MV-4-11 (cell line): Measurements from ENCODE around the gene IGF2.
"Not testable (repeated sequence)": the region's sequence is repeated elsewhere in the genome, so short reads cannot be mapped to it uniquely, and the experiment has no call there.

ENCODE experiments used
- DNase-seq: peaks from one replicate; lab custom pipeline; 2025; lab: John Stamatoyannopoulos, UW

The IGF2 gene

DNA sequence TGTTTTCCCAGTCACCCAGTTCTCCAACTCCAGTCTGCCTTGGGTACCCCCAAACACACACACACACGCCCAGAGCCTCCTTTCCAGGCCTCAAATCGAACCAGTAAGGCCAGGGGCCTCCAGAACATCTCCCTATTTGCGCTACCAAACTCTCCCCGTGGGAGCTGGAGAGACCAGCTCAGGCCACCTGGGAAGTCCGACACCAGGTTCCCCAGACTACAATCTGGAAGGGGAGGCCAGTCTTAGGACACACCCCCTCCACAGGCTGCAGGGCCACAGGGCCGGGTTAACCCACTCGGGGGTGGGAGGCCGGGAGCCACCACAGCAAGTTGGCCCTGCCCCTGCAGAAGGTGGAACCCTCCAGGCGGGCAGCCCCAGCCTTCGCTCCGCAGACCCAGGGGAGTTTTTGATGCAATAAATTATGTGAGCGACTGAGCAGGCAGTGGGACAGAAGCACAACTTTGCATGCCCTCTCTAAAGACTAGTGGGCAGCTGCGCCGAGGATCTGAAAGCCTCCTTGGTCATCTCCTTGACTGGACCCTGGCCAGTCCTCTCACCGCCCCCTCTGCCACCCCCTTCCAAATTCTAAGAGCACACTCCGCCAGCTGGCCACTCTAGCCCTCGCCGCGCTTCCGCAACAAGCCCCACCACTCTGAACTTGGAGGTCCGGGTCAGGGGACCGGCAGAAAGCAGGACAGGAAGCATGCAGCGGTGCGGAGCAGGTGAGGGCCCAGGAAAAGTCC lies 2.8 kb downstream of the IGF2 start:
- no peak for DNase-seq

DNA sequence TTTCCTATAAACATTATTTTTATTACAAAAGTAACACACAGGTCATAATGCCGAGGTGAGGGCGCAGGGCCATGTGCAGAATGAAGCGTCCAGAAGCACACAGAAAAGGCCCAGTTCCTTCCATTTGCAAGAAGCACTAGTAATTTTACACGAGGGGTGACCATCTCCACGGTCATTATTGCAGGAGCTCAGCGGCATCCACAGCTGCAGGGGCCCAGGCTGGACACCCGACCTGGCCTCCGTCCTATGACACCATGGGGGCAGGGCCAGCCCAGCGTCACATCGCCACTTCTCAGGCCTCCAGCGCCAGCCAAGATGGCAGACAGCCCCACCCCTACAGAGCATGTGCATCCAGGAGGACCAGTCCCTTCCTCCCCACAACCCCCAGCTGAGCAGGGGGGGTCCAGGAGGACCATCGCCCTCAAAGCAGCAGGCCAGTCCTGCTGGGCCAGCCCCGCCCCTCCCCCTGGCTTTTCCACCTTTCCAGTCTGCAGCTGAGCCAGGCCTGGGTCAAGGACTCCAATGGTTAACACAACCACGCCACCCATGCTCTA lies 3.5 kb downstream of the IGF2 start:
- no peak for DNase-seq

- DNase-seq = no peak
These were observed 4.1 kb downstream of the IGF2 start for GRCh38 chr11:2135018-2135569.

GRCh38 chr11:2134022-2135010 lies 4.9 kb downstream of the IGF2 start:
- no peak for DNase-seq

DNA sequence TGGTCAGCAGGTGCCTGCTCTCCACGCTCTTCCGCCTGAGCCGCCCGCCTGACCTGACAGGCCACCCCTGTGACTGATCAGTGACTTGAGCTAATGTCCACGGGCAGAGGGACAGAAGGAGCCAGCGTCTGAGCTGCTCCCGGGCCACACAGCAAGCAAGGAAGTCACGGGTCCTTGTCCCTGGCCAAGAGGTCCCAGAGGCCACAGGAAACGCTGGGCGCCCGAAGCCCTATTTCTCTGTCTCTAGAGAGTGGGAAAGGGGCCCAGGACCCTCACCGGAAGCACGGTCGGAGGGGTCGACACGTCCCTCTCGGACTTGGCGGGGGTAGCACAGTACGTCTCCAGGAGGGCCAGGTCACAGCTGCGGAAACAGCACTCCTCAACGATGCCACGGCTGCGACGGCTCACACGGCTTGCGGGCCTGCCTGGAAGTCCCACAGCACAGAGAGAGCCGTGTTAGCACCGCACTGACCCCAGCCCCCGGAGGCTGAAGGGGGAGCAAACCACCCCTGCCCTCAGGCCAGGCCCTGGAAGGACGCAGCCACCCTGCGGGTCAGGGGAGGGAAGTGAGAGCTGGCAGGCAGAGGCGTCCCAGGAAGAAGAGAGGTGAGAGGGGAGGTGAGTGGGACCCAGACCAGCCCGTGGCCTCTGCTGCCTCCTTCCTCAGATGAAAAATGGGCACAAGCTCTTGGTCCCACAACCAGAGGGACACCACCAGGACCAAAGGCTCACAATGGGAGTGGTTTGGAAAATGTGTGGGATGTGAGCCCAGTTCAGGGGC lies 5.8 kb downstream of the IGF2 start:
- DNase-seq = no peak

DNA sequence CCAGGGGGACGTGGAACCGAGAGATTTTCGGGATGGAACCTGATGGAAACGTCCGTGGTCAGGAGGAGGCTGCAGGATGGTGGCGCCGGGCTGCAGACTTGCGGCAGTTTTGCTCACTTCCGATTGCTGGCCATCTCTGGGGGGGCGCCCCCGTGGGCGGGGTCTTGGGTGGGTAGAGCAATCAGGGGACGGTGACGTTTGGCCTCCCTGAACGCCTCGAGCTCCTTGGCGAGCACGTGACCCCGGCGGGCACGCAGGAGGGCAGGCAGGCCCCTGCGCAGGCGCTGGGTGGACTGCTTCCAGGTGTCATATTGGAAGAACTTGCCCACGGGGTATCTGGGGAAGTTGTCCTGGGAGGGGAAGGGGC lies 6.3 kb downstream of the IGF2 start:
- no peak for DNase-seq

DNA sequence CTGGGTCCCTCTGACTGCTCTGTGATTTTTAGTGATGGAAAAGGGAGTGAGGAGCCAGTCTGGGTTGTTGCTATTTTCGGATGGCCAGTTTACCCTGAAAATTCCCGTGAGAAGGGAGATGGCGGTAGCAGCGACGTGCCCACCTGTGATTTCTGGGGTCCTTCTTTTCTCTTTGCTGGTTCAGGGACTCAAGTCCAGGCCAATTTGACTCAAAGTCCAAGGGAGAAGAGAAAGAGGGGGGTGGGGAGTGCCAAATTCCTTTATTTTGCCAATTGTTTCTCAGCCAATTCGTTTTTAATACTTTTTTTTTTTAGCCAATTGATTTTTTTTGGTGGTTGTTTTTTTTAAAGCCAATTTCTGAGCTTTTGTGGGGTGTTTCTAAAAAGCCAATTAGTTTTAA lies 6.9 kb downstream of the IGF2 start:
- no peak for DNase-seq

DNA sequence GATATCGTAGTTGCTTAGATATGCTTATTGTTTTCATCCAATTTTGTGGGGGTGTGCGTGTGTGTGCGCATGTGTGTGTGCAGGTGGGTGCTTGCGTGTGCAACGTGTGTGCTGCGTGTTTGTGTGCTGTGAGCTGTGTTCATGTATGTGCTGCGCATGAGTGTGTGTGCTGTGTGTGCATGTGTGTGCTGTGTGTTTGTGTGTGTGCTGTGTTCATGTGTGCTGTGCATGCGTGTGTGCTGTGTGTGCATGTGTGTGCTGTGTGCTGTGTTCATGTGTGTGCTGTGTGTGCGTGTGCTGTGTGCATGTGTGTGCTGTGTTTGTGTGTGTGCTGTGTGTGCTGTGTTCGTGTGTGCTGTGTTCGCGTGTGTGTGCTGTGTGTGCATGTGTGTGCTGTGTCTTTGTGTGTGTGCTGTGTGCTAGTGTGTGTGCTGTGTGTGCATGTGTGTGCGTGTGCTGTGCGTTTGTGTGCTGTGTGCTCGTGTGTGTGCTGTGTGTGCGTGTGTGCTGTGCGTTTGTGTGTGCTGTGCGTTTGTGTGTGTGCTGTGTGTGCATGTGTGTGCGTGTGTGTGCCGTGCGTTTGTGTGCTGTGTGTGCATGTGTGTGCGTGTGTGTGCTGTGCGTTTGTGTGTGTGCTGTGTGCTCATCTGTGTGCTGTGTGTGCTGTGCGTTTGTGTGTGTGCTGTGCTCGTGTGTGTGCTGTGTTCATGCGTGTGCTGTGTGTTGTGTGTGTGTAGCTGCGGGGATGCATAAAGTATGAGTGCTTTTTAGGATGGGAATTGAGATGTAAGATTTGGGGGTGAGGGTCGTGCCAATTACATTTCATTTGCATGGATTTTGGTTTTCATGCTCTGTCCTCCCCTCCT lies 7.6 kb downstream of the IGF2 start:
- DNase-seq = no peak

- no peak for DNase-seq
These were observed 8.3 kb downstream of the IGF2 start for GRCh38 chr11:2130881-2131352.

DNA sequence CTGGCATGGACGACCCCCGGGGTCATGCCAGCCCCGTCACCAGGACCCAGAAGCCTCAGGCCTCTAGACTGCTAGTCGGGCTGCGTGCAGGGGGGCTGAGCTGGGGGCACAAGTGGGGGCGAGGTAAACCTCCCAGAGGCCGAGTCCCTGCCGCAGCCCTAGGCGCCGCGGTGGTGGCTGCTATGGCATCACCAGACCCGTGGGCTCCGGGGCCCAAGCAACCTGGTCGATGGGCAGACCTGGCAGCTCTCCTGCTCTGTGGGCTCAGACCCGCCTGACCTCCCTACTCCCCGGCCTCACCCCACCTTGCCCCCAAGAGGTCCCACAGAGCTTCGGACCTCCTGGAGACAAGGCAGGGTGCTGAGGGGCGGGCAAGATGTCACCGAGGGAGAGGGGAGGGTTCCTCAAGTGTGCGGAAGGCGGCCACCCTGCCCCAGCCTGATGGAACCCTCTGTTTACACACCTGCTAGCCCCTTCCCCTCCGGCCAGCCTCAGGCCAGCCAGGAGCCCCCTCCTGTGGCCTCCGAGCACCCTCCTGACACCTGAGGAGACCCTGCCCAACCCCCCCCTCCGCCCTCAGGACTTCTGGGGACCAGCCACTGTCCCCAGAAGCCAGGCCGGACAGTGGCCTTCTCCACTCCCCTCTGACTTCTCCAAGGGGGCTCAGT lies 9.4 kb downstream of the IGF2 start:
- DNase-seq = no peak

DNA sequence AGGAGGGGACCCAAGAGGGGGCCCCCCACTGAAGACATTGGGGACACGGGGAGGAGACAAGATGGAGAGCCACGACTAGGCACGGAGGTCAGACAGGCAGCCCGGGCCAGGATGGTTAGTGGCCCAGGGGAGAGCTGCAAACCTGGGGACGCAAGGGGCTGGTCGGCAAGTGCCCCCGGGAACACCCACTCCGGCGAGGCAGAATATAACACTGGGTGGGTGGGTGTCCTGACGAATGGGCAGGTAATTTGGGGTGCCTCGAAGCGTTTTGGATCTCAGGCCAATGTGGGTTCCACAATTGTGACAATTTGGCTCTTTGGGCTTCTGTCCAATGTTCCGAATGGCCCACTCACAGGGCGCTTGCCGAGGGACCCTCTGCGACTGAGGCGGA lies 9.9 kb downstream of the IGF2 start:
- no peak for DNase-seq

- no peak for DNase-seq
These were observed 10.5 kb downstream of the IGF2 start for GRCh38 chr11:2128511-2129307.

DNA sequence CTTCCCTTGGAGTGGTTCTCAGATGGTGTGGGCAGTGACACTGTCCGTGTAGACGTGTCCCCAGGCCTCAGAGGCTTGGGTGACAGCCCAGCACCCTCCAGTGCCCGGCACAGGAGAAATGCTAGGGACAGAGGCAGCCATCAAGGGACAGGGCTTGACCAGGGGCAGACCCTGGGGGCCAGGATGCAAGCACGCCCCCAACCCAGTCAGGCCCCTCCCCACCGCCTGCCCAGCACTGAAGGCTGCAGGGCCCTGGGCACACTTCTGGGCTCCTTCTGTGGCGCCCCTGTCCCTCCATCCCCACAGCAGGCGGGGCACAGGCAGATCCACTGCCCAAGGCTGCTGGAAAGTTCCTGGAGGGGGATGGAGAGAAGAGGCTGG lies 11.1 kb downstream of the IGF2 start:
- no peak for DNase-seq

DNA sequence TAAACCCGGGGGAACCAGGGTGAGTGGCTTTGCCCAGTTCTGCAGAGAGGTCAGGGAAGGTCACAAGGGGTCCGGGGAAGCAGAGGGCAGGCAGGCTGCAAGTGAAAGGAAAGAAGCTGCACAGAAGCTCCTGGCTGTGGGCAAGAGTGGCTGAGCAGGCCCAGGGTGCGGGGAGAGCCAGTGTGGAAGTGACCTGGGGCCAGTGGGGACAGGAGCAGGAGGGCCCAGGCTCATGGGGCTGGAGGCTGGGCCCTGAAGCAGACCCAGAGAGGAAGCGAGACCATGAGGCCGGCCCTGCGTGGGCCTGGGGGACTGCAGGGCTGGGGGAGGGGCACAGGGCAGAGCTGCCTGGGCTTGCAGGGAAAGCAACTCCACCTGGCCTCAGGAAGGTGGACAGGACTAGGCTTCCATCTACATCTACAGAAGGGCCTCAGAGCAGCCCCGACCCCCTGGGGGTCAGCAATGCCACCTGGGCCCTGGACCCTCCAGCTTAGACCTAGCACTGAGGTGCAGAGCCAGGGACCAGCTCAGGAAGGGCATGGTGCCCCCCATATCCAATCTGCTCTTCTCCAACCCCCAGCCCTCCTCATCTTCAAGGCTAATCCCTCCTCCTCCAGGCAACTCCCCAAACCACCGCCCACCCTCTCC lies 11.6 kb downstream of the IGF2 start:
- DNase-seq = no peak

DNA sequence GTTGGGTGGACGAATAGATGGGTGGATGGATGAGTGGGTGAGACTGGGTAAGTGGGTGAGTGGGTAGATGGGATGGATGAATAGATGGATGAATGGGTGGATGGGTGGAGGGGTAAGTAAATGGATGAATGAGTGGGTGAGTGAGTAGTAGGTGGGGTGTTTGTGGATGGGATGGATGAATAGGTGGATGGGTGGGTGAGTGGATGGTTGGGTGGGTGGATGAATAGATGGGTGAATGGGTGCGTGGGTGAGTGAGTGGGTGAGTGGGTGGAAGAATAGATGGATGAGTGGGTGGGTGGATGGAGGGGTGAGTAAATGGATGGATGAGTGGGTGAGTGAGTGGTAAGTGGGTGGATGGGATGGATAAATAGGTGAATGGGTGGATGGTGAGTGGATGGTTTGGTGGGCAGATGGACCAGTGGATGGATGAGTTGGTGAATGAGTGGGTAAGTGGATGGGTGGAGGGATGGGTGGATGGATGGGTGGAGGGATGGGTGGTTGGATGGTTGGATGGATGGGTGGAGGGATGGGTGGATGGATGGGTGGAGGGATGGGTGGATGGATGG lies 12.6 kb downstream of the IGF2 start:
- DNase-seq = no peak

- not testable (repeated sequence) for DNase-seq
These were observed 14.3 kb downstream of the IGF2 start for GRCh38 chr11:2124736-2125484.

DNA sequence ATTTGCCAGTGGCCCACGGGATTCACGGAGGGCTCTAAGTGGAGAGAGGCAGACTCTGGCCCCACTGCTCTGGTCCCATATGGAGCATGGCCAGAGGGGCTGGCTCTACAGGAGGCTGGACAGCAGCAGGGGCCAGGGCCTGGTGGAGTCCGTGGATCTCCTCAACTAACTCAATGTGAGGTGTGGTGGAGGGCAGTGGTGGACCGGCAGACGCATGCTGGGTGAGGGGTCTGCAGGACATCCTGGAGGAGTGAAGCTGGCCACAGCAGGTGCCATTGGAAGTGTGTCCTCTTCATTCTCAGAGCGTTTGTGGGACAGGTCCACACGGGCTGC lies 15.6 kb downstream of the IGF2 start:
- DNase-seq = no peak
